Activated CD8-positive, alpha-beta memory T cell treated with anti-CD3 and anti-CD28 coated beads for 36 hours (primary cell): ENCODE data around the gene KIT. TPM values are rescaled to one million over a fixed set of nuclear protein-coding genes. Genes with fewer than 3 reads are reported as not detected.
"Not testable (repeated sequence)": the region's sequence is repeated elsewhere in the genome, so short reads cannot be mapped to it uniquely, and the experiment has no call there.

ENCODE experiments used
- CTCF ChIA-PET: fragments of 350-600 bp; sonication (Branson Sonifier 250); formaldehyde crosslinking; loops from one replicate; lab custom pipeline; 2021; ENCODE audit warnings: antibody characterized with exemption; lab: Charles Lee
- POLR2A ChIA-PET: fragments of 350-600 bp; sonication (Branson Sonifier 250); formaldehyde crosslinking; loops from one replicate; lab custom pipeline; 2021; ENCODE audit warnings: antibody characterized with exemption; lab: Charles Lee
- total RNA-seq, 2 experiments: library from RNA; stranded (reverse); gene quantifications; one replicate each; pipeline ENCODE4 v1.2.3, GENCODE V29; 2021

The KIT gene
- total RNA-seq: under 1 TPM; 0.04 to 0.21 TPM

DNA sequence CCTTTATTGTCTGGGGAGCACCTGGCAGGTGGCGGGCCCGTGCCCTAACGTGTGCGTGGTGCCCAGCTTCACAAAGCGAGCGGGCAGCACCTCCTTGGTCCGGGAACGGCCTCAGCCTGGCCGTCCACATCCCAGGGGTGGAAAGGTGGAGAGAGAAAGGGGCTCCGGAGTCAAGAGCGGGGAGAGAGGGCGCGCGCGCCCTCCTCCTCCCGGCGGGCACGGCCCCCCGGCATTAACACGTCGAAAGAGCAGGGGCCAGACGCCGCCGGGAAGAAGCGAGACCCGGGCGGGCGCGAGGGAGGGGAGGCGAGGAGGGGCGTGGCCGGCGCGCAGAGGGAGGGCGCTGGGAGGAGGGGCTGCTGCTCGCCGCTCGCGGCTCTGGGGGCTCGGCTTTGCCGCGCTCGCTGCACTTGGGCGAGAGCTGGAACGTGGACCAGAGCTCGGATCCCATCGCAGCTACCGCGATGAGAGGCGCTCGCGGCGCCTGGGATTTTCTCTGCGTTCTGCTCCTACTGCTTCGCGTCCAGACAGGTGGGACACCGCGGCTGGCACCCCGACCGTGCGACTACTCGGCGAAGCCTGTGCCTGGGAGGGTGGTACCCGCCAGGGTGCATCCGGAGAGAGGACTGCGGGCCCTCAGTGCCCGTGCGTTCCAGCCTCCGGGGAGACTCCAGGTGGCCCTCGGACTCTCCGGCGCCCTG lies at the start of gene KIT:
TSS of gene KIT (plus strand) at position 407 of the 701 bp plus-strand sequence. CDS start at position 465, 58 bp downstream.
- ChIA-PET POLR2A (no interaction called here), CTCF (no interaction called here)

DNA sequence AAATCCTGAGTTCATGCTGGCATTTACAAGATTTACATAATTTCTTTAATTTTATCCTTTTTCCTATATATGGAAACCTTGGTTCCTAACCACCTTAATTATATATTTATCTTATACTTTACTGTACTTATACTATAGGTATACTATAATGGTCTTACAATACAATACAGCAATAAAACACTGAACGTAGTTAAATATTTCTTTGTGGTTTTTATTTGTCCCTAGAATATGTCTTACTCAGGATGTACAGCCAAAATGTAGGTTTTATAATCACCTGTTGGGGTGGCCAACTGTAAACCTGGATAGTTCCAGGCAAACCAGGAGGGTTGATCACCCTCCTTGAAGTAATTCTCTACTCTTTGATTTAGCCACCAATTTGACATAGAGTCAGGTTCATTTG lies 48.4 kb upstream of the KIT start:
- POLR2A ChIA-PET: no interaction called here
- CTCF ChIA-PET: no interaction called here

- ChIA-PET POLR2A (no interaction called here), CTCF (no interaction called here)
Measured at GRCh38 chr4:54614149-54614548, 43.6 kb upstream of the KIT start.

DNA sequence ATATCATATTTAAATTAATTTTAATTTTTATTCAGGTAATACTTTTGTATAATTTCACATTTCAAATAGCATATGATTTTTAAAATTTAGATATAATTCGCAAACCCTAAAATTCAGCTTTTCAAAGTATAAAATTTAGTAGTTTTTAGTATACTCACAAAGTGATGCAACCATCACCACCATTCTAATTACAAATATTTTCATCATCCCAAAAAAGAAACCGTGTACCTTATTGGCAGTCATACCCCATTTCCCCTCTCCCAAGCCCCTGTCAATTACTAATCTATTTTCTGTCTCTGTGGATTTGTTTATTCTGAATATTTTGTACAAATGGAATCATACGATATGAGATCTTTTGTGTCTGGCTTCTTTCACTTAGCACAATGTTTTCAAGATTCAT lies 37.0 kb upstream of the KIT start:
- POLR2A ChIA-PET: no interaction called here
- CTCF ChIA-PET: no interaction called here

- POLR2A ChIA-PET: no interaction called here
- CTCF ChIA-PET: no interaction called here
Measured at GRCh38 chr4:54625391-54625790, 32.4 kb upstream of the KIT start.

GRCh38 chr4:54626113-54626512 lies 31.6 kb upstream of the KIT start:
- ChIA-PET CTCF (no interaction called here), POLR2A (no interaction called here)

DNA sequence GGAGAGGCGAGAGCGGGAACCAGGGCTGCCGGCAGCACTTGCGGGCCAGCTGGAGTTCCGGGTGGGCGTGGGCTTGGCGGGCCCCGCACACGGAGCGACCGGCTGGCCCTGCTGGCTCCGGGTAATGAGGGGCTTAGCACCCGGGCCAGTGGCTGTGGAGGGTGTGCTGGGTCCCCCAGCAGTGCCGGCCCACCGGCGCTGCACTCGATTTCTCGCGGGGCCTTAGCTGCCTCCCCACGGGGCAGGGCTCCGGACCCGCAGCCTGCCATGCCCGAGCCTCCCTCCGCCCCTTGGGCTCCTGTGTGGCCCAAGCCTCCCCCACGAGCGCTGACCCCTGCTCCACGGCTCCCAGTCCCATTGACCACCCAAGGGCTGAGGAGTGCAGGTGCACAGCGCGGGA lies 25.2 kb upstream of the KIT start:
- POLR2A ChIA-PET: no interaction called here
- CTCF ChIA-PET: no interaction called here

DNA sequence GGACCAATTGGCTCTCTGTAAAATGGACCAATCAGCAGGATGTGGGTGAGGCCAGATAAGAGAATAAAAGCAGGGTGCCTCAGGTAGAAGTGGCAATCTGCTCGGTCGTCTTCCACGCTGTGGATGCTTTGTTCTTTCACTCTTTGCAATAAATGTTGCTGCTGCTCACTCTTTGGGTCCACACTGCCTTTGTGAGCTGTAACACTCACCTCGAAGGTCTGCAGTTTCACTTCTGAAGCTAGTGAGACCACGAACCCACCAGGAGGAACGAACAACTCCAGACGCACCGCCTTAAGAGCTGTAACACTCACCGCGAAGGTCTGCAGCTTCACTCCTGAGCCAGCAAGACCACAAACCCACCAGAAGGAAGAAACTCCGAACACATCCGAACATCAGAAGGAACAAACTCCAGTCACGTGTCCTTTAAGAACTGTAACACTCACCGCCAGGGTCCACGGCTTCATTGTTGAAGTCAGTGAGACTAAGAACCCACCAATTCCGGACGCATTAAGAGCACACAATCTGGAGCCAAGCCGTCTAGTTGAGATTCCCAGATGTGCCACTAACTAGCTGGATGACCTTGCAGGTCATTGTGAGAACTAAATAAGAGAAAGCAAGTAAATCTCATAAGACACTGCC lies 24.5 kb upstream of the KIT start:
- CTCF ChIA-PET, POLR2A ChIA-PET: not testable (repeated sequence)

GRCh38 chr4:54635318-54635717 lies 22.4 kb upstream of the KIT start:
- ChIA-PET POLR2A (no interaction called here), CTCF (no interaction called here)

GRCh38 chr4:54637325-54637724 lies 20.4 kb upstream of the KIT start:
- CTCF ChIA-PET: no interaction called here
- POLR2A ChIA-PET: no interaction called here

DNA sequence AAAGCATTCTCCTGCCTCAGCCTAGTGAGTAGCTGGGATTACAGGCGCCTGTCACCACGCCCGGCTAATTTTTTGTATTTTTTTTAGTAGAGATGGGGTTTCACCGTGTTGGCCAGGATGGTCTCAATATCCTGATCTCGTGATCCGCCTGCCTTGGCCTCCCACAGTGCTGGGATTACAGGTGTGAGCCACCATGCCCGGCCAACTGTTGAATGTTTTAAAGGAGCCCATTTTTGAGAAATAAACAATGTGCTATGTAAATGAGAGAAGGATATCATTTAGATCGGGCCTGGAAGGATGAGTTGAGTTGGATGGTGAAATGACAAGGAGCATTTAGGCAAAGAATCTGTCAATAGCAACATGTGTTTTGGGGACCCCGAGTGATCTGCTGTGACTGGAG lies 16.7 kb upstream of the KIT start:
- CTCF ChIA-PET, POLR2A ChIA-PET: not testable (repeated sequence)

DNA sequence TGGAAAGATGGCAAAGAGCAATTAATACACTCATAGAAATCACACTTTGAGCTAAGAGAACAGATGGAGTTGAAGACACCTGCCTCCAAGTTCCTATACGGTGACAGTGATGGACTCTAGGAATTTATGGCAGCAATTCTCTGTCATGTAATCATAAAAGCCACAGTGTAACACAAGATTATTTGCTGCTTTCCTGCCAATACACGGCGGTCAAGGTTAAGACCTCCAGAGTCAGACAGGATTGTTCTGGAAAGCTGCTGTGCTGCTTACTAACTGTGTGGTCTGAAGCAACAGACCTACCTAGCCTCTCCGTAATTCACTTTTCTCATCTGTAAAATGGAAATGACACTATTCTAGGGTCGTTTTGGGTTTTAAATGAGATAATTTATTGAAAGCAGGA lies 14.6 kb upstream of the KIT start:
- POLR2A ChIA-PET: no interaction called here
- CTCF ChIA-PET: no interaction called here

- CTCF ChIA-PET: no interaction called here
- POLR2A ChIA-PET: no interaction called here
Measured at GRCh38 chr4:54643958-54644751, 13.6 kb upstream of the KIT start.

GRCh38 chr4:54645830-54646229 lies 11.9 kb upstream of the KIT start:
- CTCF ChIA-PET: no interaction called here
- POLR2A ChIA-PET: no interaction called here

- ChIA-PET POLR2A (no interaction called here), CTCF (no interaction called here)
Measured at GRCh38 chr4:54647070-54647469, 10.7 kb upstream of the KIT start.

DNA sequence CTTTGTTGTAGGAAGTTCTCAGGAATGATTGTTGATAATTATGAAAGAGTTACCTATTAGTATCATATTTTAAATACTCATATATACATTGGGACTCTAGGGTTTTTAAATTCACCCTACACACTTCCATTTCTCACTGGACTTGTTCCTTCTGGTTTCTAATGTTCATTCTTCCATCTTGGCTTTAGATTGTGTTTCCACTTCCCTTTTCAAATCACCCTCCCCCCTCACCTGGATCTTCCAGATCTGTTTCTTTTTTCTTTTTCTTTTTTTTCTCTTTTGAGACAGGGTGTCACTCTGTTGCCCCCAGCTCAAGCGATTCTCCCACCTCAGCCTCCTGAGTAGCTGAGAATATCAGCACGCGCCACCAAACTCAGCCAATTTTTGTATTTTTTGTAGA lies 6.7 kb upstream of the KIT start:
- POLR2A ChIA-PET: no interaction called here

DNA sequence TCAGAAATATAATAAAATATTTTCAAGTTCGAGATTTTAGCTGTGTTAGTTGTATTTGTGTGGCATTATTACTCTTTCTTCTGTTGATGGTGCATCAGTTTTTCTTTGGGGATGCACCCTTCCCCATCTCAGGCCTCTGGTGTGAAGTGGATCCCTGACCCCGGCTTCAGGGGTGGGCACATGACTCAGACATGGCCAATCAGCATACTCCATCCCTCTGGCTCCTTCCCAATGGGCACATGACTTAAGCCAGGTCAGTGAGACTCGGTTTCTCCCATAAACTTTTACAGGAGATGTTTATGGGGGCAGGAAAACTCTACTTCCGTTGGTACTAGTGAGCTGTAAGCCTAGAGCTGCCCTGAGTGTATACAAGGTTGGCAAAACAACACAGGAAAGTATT lies 3.0 kb upstream of the KIT start:
- CTCF ChIA-PET: no interaction called here
- POLR2A ChIA-PET: no interaction called here

More for the DNA sequence above, 6.7 kb upstream of the KIT start:
- CTCF ChIA-PET: no interaction called here

GRCh38 chr4:54657185-54657550 lies 589 bp upstream of the KIT start:
- ChIA-PET CTCF (no interaction called here), POLR2A (no interaction called here)

- ChIA-PET POLR2A (no interaction called here), CTCF (no interaction called here)
Measured at GRCh38 chr4:54658252-54659093, 716 bp downstream of the KIT start.

GRCh38 chr4:54659313-54659712 lies 1.6 kb downstream of the KIT start:
- ChIA-PET CTCF (no interaction called here), POLR2A (no interaction called here)
